ENCODE data around the gene CHL1.

DNA sequence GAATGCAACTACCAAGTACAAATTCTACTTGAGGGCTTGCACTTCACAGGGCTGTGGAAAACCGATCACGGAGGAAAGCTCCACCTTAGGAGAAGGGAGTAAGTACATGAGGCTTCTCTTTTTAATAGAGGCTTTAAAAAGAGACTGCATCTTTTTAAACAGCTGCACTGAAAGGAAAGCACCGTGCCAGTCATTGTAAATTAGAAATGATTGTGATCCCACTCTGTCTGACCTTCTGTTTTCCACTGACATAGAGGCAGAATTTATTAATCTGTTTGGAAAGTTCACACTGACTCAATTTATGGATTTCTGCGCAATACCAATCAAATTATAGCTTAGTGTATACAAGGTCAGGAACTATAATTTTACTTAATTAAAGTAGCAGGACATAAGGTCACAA lies 198.2 kb downstream of the CHL1 start:
- TF ChIP-seq, protein P1, sequence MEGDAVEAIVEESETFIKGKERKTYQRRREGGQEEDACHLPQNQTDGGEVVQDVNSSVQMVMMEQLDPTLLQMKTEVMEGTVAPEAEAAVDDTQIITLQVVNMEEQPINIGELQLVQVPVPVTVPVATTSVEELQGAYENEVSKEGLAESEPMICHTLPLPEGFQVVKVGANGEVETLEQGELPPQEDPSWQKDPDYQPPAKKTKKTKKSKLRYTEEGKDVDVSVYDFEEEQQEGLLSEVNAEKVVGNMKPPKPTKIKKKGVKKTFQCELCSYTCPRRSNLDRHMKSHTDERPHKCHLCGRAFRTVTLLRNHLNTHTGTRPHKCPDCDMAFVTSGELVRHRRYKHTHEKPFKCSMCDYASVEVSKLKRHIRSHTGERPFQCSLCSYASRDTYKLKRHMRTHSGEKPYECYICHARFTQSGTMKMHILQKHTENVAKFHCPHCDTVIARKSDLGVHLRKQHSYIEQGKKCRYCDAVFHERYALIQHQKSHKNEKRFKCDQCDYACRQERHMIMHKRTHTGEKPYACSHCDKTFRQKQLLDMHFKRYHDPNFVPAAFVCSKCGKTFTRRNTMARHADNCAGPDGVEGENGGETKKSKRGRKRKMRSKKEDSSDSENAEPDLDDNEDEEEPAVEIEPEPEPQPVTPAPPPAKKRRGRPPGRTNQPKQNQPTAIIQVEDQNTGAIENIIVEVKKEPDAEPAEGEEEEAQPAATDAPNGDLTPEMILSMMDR (IDR thresholded peaks at IDR 0.05): no peak
- no peak for TF ChIP-seq POLR2A (IDR thresholded peaks at IDR 0.05)

Data from Peyer's patch (tissue), 4 donors.